ENCODE measurements around the gene PARN. TPM values are rescaled to one million over a fixed set of nuclear protein-coding genes. Genes with fewer than 3 reads are reported as not detected.

The PARN gene
- total and polyA plus RNA-seq, 2 of the 8 experiments (the other 6 are each of a cell fraction or from before 2014, with no cell fraction given): 24.5 to 44.6 TPM

DNA sequence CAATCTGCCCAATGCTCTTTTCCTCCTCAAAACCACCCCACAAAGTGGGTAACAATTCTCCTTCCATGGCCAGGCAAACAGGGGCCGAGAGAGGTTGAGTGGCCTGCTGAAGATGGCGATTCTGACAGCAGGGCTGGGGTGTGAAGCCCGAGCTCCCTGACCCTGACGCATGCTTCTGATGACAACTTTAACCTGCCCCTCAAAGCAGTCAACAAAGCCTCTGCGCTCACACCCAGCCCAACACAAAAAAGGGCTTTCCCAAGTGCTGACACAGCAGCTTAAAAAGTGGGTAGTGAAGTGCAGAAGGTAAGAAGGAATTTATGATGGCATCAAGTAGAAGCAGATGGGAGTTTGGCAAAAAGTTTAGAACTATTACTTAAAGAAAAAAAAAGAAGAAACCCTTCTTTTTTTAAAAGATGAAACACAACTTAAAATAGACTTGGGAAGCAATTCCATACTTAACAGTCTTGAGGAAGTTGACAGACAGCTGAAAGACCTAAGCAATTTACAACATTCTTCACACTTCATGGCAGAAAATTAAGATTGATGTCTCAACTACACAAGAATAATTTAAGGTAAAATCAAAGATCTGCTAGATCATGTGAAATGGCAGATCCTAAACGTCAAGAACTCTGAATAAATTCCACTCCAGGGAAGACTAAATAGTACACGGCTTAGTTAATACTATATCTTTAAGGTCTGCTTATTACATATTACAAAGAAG is 133.9 kb downstream of the PARN start (continued):
- TF ChIP-seq, protein P1, sequence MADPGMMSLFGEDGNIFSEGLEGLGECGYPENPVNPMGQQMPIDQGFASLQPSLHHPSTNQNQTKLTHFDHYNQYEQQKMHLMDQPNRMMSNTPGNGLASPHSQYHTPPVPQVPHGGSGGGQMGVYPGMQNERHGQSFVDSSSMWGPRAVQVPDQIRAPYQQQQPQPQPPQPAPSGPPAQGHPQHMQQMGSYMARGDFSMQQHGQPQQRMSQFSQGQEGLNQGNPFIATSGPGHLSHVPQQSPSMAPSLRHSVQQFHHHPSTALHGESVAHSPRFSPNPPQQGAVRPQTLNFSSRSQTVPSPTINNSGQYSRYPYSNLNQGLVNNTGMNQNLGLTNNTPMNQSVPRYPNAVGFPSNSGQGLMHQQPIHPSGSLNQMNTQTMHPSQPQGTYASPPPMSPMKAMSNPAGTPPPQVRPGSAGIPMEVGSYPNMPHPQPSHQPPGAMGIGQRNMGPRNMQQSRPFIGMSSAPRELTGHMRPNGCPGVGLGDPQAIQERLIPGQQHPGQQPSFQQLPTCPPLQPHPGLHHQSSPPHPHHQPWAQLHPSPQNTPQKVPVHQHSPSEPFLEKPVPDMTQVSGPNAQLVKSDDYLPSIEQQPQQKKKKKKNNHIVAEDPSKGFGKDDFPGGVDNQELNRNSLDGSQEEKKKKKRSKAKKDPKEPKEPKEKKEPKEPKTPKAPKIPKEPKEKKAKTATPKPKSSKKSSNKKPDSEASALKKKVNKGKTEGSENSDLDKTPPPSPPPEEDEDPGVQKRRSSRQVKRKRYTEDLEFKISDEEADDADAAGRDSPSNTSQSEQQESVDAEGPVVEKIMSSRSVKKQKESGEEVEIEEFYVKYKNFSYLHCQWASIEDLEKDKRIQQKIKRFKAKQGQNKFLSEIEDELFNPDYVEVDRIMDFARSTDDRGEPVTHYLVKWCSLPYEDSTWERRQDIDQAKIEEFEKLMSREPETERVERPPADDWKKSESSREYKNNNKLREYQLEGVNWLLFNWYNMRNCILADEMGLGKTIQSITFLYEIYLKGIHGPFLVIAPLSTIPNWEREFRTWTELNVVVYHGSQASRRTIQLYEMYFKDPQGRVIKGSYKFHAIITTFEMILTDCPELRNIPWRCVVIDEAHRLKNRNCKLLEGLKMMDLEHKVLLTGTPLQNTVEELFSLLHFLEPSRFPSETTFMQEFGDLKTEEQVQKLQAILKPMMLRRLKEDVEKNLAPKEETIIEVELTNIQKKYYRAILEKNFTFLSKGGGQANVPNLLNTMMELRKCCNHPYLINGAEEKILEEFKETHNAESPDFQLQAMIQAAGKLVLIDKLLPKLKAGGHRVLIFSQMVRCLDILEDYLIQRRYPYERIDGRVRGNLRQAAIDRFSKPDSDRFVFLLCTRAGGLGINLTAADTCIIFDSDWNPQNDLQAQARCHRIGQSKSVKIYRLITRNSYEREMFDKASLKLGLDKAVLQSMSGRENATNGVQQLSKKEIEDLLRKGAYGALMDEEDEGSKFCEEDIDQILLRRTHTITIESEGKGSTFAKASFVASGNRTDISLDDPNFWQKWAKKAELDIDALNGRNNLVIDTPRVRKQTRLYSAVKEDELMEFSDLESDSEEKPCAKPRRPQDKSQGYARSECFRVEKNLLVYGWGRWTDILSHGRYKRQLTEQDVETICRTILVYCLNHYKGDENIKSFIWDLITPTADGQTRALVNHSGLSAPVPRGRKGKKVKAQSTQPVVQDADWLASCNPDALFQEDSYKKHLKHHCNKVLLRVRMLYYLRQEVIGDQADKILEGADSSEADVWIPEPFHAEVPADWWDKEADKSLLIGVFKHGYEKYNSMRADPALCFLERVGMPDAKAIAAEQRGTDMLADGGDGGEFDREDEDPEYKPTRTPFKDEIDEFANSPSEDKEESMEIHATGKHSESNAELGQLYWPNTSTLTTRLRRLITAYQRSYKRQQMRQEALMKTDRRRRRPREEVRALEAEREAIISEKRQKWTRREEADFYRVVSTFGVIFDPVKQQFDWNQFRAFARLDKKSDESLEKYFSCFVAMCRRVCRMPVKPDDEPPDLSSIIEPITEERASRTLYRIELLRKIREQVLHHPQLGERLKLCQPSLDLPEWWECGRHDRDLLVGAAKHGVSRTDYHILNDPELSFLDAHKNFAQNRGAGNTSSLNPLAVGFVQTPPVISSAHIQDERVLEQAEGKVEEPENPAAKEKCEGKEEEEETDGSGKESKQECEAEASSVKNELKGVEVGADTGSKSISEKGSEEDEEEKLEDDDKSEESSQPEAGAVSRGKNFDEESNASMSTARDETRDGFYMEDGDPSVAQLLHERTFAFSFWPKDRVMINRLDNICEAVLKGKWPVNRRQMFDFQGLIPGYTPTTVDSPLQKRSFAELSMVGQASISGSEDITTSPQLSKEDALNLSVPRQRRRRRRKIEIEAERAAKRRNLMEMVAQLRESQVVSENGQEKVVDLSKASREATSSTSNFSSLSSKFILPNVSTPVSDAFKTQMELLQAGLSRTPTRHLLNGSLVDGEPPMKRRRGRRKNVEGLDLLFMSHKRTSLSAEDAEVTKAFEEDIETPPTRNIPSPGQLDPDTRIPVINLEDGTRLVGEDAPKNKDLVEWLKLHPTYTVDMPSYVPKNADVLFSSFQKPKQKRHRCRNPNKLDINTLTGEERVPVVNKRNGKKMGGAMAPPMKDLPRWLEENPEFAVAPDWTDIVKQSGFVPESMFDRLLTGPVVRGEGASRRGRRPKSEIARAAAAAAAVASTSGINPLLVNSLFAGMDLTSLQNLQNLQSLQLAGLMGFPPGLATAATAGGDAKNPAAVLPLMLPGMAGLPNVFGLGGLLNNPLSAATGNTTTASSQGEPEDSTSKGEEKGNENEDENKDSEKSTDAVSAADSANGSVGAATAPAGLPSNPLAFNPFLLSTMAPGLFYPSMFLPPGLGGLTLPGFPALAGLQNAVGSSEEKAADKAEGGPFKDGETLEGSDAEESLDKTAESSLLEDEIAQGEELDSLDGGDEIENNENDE (IDR thresholded peaks at IDR 0.05; ENCODE audit: insufficient replicate concordance, low read length): no peak
- peak; percentile 53; the same call in 1 of the 2 replicates for TF ChIP-seq MAFK (IDR thresholded peaks at IDR 0.05; ENCODE audit: low read depth, low read length)
